GM06990 (cell line): ENCODE measurements around the gene CEP89.
"Not testable (repeated sequence)": the region's sequence is repeated elsewhere in the genome, so short reads cannot be mapped to it uniquely, and the experiment has no call there.

Source experiments
- DNase-seq: peaks from one replicate; pipeline ENCODE4 v3.0.0-alpha.2; 2011; ENCODE audit not compliant: insufficient read length; ENCODE audit errors: extremely low read depth
- H3K27me3 ChIP-seq: replicated peaks from 2 replicates; pipeline ENCODE4 v1.6.0; 2011; ENCODE audit warnings: low read length; ENCODE audit not compliant: control insufficient read depth, insufficient read depth
- H3K36me3 ChIP-seq: 2 replicates; pipeline ENCODE4 v1.5.1; 2011; ENCODE audit warnings: low read length; ENCODE audit not compliant: control insufficient read depth, insufficient read depth
- H3K4me3 ChIP-seq: replicated peaks from 2 replicates; pipeline ENCODE4 v1.5.1; 2011; ENCODE audit warnings: low read depth, mild to moderate bottlenecking, control low read depth, low read length
- TF ChIP-seq, protein P1 (sequence below): IDR thresholded peaks from 2 replicates; pipeline ENCODE4 v1.5.1; 2011; ENCODE audit warnings: low read length, control low read depth, mild to moderate bottlenecking, inconsistent platforms; ENCODE audit not compliant: insufficient read depth, poor library complexity, severe bottlenecking

Gene CEP89

DNA sequence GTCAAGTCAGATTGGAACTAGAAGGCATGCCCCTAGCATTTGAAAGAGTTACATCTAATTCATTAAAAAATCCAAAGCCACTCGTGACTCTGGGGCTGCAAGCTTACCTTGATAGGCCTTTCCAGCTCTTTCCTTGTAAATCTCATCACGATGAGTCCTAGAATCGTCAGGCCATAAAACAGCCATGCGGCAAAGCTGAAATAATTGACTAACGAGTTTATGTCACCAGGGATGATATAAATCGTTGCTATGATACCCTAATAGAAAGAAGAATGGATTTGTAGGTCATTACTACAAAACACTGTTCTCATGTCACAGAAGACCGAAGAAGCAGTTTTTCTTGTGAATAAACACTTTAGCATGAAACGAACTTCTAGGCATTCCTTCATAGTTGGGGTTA lies 129.7 kb downstream of the CEP89 start:
- TF ChIP-seq, protein P1, sequence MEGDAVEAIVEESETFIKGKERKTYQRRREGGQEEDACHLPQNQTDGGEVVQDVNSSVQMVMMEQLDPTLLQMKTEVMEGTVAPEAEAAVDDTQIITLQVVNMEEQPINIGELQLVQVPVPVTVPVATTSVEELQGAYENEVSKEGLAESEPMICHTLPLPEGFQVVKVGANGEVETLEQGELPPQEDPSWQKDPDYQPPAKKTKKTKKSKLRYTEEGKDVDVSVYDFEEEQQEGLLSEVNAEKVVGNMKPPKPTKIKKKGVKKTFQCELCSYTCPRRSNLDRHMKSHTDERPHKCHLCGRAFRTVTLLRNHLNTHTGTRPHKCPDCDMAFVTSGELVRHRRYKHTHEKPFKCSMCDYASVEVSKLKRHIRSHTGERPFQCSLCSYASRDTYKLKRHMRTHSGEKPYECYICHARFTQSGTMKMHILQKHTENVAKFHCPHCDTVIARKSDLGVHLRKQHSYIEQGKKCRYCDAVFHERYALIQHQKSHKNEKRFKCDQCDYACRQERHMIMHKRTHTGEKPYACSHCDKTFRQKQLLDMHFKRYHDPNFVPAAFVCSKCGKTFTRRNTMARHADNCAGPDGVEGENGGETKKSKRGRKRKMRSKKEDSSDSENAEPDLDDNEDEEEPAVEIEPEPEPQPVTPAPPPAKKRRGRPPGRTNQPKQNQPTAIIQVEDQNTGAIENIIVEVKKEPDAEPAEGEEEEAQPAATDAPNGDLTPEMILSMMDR = no peak
- no peaks in the 10 kb centered on the region for H3K36me3 ChIP-seq
- H3K27me3 ChIP-seq = no peaks in the 10 kb centered on the region
- H3K4me3 ChIP-seq = no peak overlapping the region
- no peak for DNase-seq

GRCh38 chr19:32837531-32837930 lies 134.2 kb downstream of the CEP89 start:
- TF ChIP-seq, protein P1 = no peak
- Histone ChIP-seq H3K4me3 (no peak overlapping the region), H3K36me3 (no peaks in the 10 kb centered on the region), H3K27me3 (no peaks in the 10 kb centered on the region)
- no peak for DNase-seq

DNA sequence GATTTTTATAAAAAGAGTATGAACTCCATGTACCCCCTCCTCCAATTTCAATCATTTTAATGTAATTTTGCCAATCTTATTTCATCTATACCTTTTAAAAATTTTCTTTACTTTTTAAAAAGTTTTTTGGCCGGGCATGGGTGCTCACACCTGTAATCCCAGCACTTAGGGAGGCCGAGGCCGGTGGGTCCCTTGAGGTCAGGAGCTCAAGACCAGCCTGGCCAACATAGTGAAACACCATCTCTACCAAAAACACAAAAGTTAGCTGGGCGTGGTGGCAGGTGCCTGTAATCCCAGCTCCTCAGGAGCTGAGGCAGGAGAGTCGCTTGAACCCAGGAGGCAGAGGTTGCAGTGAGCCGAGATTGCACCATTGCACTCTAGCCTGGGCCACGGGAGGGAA lies 138.4 kb downstream of the CEP89 start:
- not testable (repeated sequence) for H3K27me3 ChIP-seq, DNase-seq, H3K4me3 ChIP-seq, H3K36me3 ChIP-seq

GRCh38 chr19:32832825-32833224 lies 138.9 kb downstream of the CEP89 start:
- not testable (repeated sequence) for H3K36me3 ChIP-seq, DNase-seq, H3K4me3 ChIP-seq

GRCh38 chr19:32832094-32832493 lies 139.7 kb downstream of the CEP89 start:
- not testable (repeated sequence) for DNase-seq, H3K36me3 ChIP-seq, H3K4me3 ChIP-seq, H3K27me3 ChIP-seq

More at GRCh38 chr19:32832825-32833224, 138.9 kb downstream of the CEP89 start:
- not testable (repeated sequence) for H3K27me3 ChIP-seq

- no peak for DNase-seq
- Histone ChIP-seq H3K36me3 (no peaks in the 10 kb centered on the region), H3K4me3 (no peak overlapping the region), H3K27me3 (no peaks in the 10 kb centered on the region)
- TF ChIP-seq, protein P1 = no peak
Observed at GRCh38 chr19:32831611-32832010, 140.1 kb downstream of the CEP89 start.

- DNase-seq = no peak
- TF ChIP-seq, protein P1 = no peak
- Histone ChIP-seq H3K36me3 (no peaks in the 10 kb centered on the region), H3K4me3 (no peak overlapping the region), H3K27me3 (no peaks in the 10 kb centered on the region)
Observed at GRCh38 chr19:32830231-32831014, 141.3 kb downstream of the CEP89 start.
